Left lung (tissue), 10 donors: ENCODE measurements around the gene IGF2. TPM values are rescaled to one million over a fixed set of nuclear protein-coding genes. Genes with fewer than 3 reads are reported as not detected.
A peak's percentile ranks its signal among the peaks of the same experiment; 100 is the strongest.

Experiments used
- ATAC-seq: fragments of 200-7000 bp; cut with Tn5 transposase; one replicate; pipeline ENCODE4 v1.9.1; 2020; ENCODE audit warnings: moderate library complexity
- DNase-seq, 4 donors: peaks; one replicate each; pipeline ENCODE4 v3.0.0-alpha.2; 2013 to 2020
- H3K27ac ChIP-seq, 2 donors: fragments of 200-600 bp; sonication (generic) in 1 of 2; one replicate each; pipeline versions ENCODE4 v1.5.0 to v1.8.0; 2020 to 2021
- H3K27me3 ChIP-seq, 2 donors: fragments of 200-600 bp; sonication (generic) in 1 of 2; one replicate each; pipeline versions ENCODE4 v1.5.0 to v1.8.0; 2020 to 2021
- H3K36me3 ChIP-seq, 2 donors: fragments of 200-600 bp; sonication (generic) in 1 of 2; one replicate each; pipeline versions ENCODE4 v1.5.0 to v1.8.0; 2020 to 2021
- H3K4me1 ChIP-seq, 2 donors: fragments of 200-600 bp; one replicate each; pipeline ENCODE4 v1.8.0; 2021
- H3K4me3 ChIP-seq, 2 donors: fragments of 200-600 bp; sonication (generic) in 1 of 2; one replicate each; pipeline versions ENCODE4 v1.5.0 to v1.8.0; 2020 to 2021; ENCODE audit warnings: mild to moderate bottlenecking in 1 of 2
- H3K9me3 ChIP-seq, 2 donors: fragments of 200-600 bp; sonication (generic) in 1 of 2; one replicate each; pipeline versions ENCODE4 v1.5.0 to v1.8.0; 2020 to 2021
- CTCF ChIP-seq, 2 donors: fragments of 200-600 bp; sonication (generic) in 1 of 2; IDR thresholded peaks; one replicate each; pipeline versions ENCODE4 v1.5.0 to v1.8.0; 2021; ENCODE audit warnings: antibody characterized with exemption in 2 of 2
- intact Hi-C, 2 donors: fragments of 100-400 bp; cut with DNase I; formaldehyde crosslinking; loops; one replicate each; pipeline versions ENCODE4 v1.11.2 to v1.14.2; 2022
- polyA plus RNA-seq, 6 donors: library from polyadenylated mRNA; unstranded; fragments of 120-200 nt; gene quantifications; one replicate each; pipeline ENCODE4 v1.2.1, GENCODE V29; 2013; ENCODE audit not compliant: insufficient read length in 6 of 6
- total RNA-seq, 2 donors: library from RNA; stranded (reverse); fragmentation: NEBNext Ultra II Directional; extraction: Animal tissue kit (Norgen Biotek cat#: 25700); gene quantifications; one replicate each; pipeline ENCODE4 v1.2.1, GENCODE V29; 2021
- donor health status: DM: no; HTN: yes; CAD: no.
- donor health status: DM: no; HTN: no; CAD: no.

IGF2 gene
- total and polyA plus RNA-seq, 8 donors, result 12.0 to 118 (median 92.1) TPM

GRCh38 chr11:2135018-2135569 lies 4.1 kb downstream of the IGF2 start:
- Histone ChIP-seq H3K27me3 (peaks cover 21 to 91% of the 10 kb centered on the region in 2 donors), H3K4me3 (no peak overlapping the region), H3K36me3 (no peaks in the 10 kb centered on the region), H3K9me3 (no peaks in the 10 kb centered on the region), H3K4me1 (peaks cover 0 to 17% of the 10 kb centered on the region in 2 donors), H3K27ac (no peak overlapping the region)
- peak in 1 of 4 donors; percentile 63 for DNase-seq
- no peak for ATAC-seq
- intact Hi-C loops, result no loop called here
- TF ChIP-seq CTCF (IDR thresholded peaks at IDR 0.05), result no peak

- Histone ChIP-seq H3K36me3 (no peaks in the 10 kb centered on the region), H3K27me3 (peaks cover 14 to 89% of the 10 kb centered on the region in 2 donors), H3K27ac (no peak overlapping the region), H3K4me3 (no peak overlapping the region), H3K9me3 (no peaks in the 10 kb centered on the region), H3K4me1 (peaks cover 0 to 13% of the 10 kb centered on the region in 2 donors)
- intact Hi-C loops, result no loop called here
- DNase-seq (peak in 1 of 4 donors; percentile 55), ATAC-seq (no peak)
- no peak for TF ChIP-seq CTCF (IDR thresholded peaks at IDR 0.05)
Measured at GRCh38 chr11:2134022-2135010, 4.9 kb downstream of the IGF2 start.

- ATAC-seq, result no peak
- Histone ChIP-seq H3K4me1 (peaks cover 0 to 8% of the 10 kb centered on the region in 2 donors), H3K36me3 (no peaks in the 10 kb centered on the region), H3K27me3 (peaks cover 8 to 82% of the 10 kb centered on the region in 2 donors), H3K27ac (no peak overlapping the region), H3K9me3 (no peaks in the 10 kb centered on the region), H3K4me3 (no peak overlapping the region)
- intact Hi-C loops, result no loop called here
- no peak for TF ChIP-seq CTCF (IDR thresholded peaks at IDR 0.05)
- peak in 1 of 4 donors; percentile 59 for DNase-seq
Measured at GRCh38 chr11:2133241-2134021, 5.8 kb downstream of the IGF2 start.

- Histone ChIP-seq H3K27ac (no peak overlapping the region), H3K9me3 (no peaks in the 10 kb centered on the region), H3K27me3 (peaks cover 6 to 80% of the 10 kb centered on the region in 2 donors), H3K4me1 (peaks cover 0 to 6% of the 10 kb centered on the region in 2 donors), H3K4me3 (no peak overlapping the region), H3K36me3 (no peaks in the 10 kb centered on the region)
- DNase-seq, result peak in 1 of 4 donors; percentile 63
- no peak for TF ChIP-seq CTCF (IDR thresholded peaks at IDR 0.05)
- no peak for ATAC-seq
- intact Hi-C loops, result no loop called here
Measured at GRCh38 chr11:2132874-2133240, 6.3 kb downstream of the IGF2 start.
